ENCODE measurements around the gene AMMECR1L.
A peak's percentile ranks its signal among the peaks of the same experiment; 100 is the strongest.
"Not testable (repeated sequence)": the region's sequence is repeated elsewhere in the genome, so short reads cannot be mapped to it uniquely, and the experiment has no call there.

The AMMECR1L gene

DNA sequence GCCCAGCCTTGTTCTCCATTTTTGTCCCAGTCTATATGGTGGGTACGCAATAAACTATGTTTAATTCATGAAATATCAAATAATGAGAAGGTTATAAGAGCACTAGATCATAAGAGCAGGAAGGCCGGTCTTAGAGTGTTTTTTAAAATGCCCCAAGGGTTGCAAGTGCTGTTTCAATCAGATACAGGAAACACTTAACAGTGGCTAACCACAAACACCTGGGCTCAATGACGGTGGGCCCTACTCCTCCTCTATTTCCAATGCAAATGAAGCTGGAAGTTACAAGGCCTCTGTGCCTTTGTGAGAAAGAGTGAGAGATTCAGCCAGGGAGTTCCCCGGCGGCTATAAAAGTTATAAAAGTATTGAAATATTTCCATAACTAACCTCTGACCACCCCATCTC is 55.9 kb downstream of the AMMECR1L start:
- TF ChIP-seq L3MBTL2 (conservative IDR thresholded peaks at IDR 0.05) (no peak), CTBP1 (IDR thresholded peaks at IDR 0.05; ENCODE audit: borderline replicate concordance) (no peak), FOXK2 (IDR thresholded peaks at IDR 0.05) (no peak), TARDBP (IDR thresholded peaks at IDR 0.05) (no peak), ARNT (IDR thresholded peaks at IDR 0.05) (no peak), FOXA1 (IDR thresholded peaks at IDR 0.05) (no peak), LEF1 (IDR thresholded peaks at IDR 0.05; ENCODE audit: borderline replicate concordance) (no peak), BHLHE40 (IDR thresholded peaks at IDR 0.05; ENCODE audit: borderline replicate concordance) (no peak), SUZ12 (IDR thresholded peaks at IDR 0.05) (no peak), SP1 (IDR thresholded peaks at IDR 0.05) (no peak), ELF4 (IDR thresholded peaks at IDR 0.05) (no peak)
- ChIA-PET CTCF (no interaction called here), POLR2A (no interaction called here)
- DNase-seq (ENCODE audit: extremely low spot score), result no peak

DNA sequence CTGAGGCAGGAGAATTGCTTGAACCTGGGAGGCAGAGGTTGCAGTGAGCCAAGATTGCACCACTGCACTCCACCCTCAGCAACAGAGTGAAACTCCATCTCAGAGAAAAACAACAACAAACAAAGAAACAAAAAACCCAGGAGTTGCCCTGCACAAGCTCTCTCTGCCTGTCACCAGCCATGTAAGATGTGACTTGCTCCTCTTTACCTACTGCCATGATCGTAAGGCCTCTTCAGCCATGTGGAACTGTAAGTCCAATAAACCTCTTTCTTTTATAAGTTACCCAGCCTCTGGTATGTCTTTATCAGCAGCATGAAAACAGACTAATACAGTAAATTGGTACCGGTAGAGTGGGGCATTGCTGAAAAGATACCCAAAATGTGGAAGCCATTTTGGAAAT is 59.0 kb downstream of the AMMECR1L start:
- DNase-seq (ENCODE audit: extremely low spot score); POLR2A ChIA-PET; CTCF ChIA-PET: not testable (repeated sequence)

DNA sequence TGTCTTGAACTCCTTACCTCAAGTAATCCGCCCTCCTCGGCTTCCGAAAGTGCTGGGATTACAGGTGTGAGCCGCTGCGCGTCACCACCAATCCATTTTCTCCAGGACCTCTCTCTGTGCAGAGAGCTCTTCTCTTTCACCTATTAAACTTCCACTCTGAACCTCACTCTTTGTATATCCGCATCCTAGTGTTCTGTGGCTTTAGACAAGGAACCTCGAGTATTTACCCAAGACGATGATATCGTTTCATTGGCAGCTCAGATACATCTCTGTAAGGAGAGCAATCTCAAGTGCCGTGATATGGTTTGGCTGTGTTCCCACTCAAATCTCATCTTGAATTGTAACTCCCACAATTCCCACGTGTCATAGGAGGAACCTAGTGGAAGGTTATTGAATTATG is 59.7 kb downstream of the AMMECR1L start:
- TF ChIP-seq FOXM1 (IDR thresholded peaks at IDR 0.05; ENCODE audit: borderline replicate concordance) (no peak), ZNF384 (IDR thresholded peaks at IDR 0.05) (no peak)
- DNase-seq (ENCODE audit: extremely low spot score), result no peak
- CTCF ChIA-PET, result no interaction called here
- POLR2A ChIA-PET, result no interaction called here

DNA sequence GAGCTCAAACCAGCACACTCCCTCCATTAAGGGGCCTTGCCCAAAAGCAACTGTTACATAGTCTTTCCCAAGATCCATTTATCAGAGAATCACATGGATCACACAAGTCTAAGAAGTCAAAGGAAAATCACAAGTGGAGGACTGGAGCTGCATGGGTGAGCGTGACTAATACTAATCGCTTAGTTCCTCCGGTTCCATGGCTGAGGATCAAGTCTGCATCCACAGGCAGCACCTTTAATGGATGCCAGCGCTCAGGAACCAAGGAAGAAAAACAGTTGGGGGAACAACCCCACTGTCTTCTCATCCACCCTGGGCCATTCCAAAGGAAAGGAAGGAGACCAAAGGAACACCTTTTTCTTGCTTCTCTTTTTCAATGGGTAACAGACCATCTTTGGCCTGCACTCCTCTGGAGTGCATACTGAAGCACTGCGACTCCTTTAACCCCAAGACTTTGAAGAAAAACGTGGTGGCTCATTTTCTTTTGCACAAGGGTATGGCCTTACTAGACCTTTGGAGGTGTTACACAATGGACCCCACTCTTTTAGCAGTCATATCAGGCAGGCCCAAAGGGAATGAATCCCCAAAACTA is 65.6 kb downstream of the AMMECR1L start:
- ChIA-PET POLR2A (no interaction called here), CTCF (no interaction called here)
- no peak for TF ChIP-seq CTBP1 (IDR thresholded peaks at IDR 0.05; ENCODE audit: borderline replicate concordance)
- TF ChIP-seq LEF1 (IDR thresholded peaks at IDR 0.05; ENCODE audit: borderline replicate concordance), result no peak
- no peak for TF ChIP-seq ARNT (IDR thresholded peaks at IDR 0.05)
- no peak for TF ChIP-seq ELF4 (IDR thresholded peaks at IDR 0.05)
- TF ChIP-seq SP1 (IDR thresholded peaks at IDR 0.05), result no peak
- TF ChIP-seq BHLHE40 (IDR thresholded peaks at IDR 0.05; ENCODE audit: borderline replicate concordance), result no peak
- TF ChIP-seq FOXM1 (IDR thresholded peaks at IDR 0.05; ENCODE audit: borderline replicate concordance), result no peak
- no peak for TF ChIP-seq L3MBTL2 (conservative IDR thresholded peaks at IDR 0.05)
- no peak for TF ChIP-seq SUZ12 (IDR thresholded peaks at IDR 0.05)
- TF ChIP-seq FOXK2 (IDR thresholded peaks at IDR 0.05), result no peak
- peak; percentile 26 for DNase-seq (ENCODE audit: extremely low spot score)

DNA sequence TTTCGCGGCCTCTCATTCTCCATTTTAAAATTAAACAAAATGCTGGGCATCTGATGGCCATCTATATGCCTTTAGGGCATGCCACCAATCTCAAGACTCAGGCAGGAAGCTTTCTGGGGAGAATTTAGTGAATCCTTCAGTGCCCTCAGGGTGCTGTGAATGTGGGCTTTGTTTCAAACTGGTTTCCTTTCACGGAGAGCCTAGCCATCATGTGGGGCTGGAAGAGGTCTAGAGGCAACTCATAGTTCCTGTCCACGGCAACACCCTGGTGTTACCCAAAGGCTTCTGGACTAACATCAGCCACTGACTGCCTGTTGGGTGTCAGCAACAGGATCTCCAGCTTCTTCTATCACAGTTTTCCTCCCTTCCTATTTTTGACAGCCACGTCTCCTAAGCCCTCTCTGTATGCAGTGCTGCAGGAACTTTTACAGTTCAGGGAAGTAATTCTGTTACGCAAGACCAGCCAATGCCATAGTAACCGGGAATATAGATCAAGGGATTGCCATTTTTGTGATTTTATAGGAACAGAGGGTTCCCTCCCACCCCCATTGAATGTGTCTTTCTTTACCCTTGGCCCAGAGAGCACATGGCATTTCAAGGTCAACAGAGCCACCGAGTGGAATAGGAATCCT is 66.8 kb downstream of the AMMECR1L start:
- TF ChIP-seq CTBP1 (IDR thresholded peaks at IDR 0.05; ENCODE audit: borderline replicate concordance) (no peak), BHLHE40 (IDR thresholded peaks at IDR 0.05; ENCODE audit: borderline replicate concordance) (no peak), FOXM1 (IDR thresholded peaks at IDR 0.05; ENCODE audit: borderline replicate concordance) (no peak), FOXK2 (IDR thresholded peaks at IDR 0.05) (no peak), ELF4 (IDR thresholded peaks at IDR 0.05) (no peak), ZNF384 (IDR thresholded peaks at IDR 0.05) (no peak), L3MBTL2 (conservative IDR thresholded peaks at IDR 0.05) (no peak), SP1 (IDR thresholded peaks at IDR 0.05) (no peak), FOXA1 (IDR thresholded peaks at IDR 0.05) (no peak), TARDBP (IDR thresholded peaks at IDR 0.05) (no peak), SUZ12 (IDR thresholded peaks at IDR 0.05) (no peak), NFRKB (IDR thresholded peaks at IDR 0.05) (no peak), HDGF (IDR thresholded peaks at IDR 0.05; ENCODE audit: borderline replicate concordance) (no peak), LEF1 (IDR thresholded peaks at IDR 0.05; ENCODE audit: borderline replicate concordance) (no peak), ARNT (IDR thresholded peaks at IDR 0.05) (no peak)
- TF ChIP-seq, protein P1, sequence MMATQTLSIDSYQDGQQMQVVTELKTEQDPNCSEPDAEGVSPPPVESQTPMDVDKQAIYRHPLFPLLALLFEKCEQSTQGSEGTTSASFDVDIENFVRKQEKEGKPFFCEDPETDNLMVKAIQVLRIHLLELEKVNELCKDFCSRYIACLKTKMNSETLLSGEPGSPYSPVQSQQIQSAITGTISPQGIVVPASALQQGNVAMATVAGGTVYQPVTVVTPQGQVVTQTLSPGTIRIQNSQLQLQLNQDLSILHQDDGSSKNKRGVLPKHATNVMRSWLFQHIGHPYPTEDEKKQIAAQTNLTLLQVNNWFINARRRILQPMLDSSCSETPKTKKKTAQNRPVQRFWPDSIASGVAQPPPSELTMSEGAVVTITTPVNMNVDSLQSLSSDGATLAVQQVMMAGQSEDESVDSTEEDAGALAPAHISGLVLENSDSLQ (IDR thresholded peaks at IDR 0.05), result no peak
- DNase-seq (ENCODE audit: extremely low spot score), result no peak
- ChIA-PET CTCF (no interaction called here), POLR2A (no interaction called here)

DNA sequence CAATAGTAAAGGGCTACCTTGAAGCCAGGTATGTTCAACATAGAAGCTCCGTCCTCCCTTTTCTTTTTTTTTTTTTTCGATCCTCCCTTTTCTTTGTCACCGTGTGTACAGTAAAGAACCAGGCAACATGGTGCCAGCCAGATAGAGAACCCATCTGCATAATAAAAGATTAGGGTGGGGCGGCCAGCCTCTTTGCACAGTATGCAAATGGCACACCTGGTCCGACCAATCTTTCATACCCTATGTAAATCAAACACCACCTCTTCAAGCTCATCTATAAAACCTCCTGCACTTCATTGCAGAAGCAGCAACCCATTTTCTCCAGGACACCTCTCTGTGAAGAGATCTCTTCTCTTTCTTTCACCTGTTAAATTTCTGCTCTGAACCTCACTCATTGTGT is 67.5 kb downstream of the AMMECR1L start:
- CTCF ChIA-PET, result no interaction called here
- TF ChIP-seq FOXM1 (IDR thresholded peaks at IDR 0.05; ENCODE audit: borderline replicate concordance), result no peak
- no peak for TF ChIP-seq SP1 (IDR thresholded peaks at IDR 0.05)
- no peak for TF ChIP-seq HDGF (IDR thresholded peaks at IDR 0.05; ENCODE audit: borderline replicate concordance)
- no peak for TF ChIP-seq FOXA1 (IDR thresholded peaks at IDR 0.05)
- TF ChIP-seq ZNF384 (IDR thresholded peaks at IDR 0.05), result no peak
- no peak for TF ChIP-seq L3MBTL2 (conservative IDR thresholded peaks at IDR 0.05)
- TF ChIP-seq CTBP1 (IDR thresholded peaks at IDR 0.05; ENCODE audit: borderline replicate concordance), result no peak
- TF ChIP-seq NFRKB (IDR thresholded peaks at IDR 0.05), result no peak
- TF ChIP-seq BHLHE40 (IDR thresholded peaks at IDR 0.05; ENCODE audit: borderline replicate concordance), result no peak
- no peak for DNase-seq (ENCODE audit: extremely low spot score)
- POLR2A ChIA-PET, result interaction anchor here (0.7 kb wide), 1 partner anchor 10 kb away, joined by 3 read pairs; no protein-coding TSS in a partner anchor

DNA sequence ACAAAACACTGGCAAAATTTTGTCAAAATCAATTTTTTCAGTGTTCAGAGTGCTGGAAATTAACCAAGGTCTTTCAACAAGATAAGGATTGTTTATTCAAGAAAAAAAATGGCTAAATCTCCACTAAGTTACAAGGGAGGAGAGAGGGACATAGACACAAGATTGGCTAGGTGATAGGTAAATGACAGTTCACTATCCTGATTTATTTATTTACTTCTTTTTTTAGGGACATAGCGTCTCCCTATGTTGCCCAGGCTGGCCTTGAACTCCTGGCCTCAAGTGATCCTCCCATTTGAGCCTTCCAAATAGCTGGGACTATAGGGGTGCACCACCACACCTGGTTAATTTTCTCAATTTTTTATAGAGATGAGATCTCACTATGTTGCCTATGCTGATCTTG is 71.1 kb downstream of the AMMECR1L start:
- DNase-seq (ENCODE audit: extremely low spot score), result no peak
- no peak for TF ChIP-seq ELF4 (IDR thresholded peaks at IDR 0.05)
- no peak for TF ChIP-seq FOXA1 (IDR thresholded peaks at IDR 0.05)
- no peak for TF ChIP-seq FOXM1 (IDR thresholded peaks at IDR 0.05; ENCODE audit: borderline replicate concordance)
- ChIA-PET POLR2A (no interaction called here), CTCF (no interaction called here)

DNA sequence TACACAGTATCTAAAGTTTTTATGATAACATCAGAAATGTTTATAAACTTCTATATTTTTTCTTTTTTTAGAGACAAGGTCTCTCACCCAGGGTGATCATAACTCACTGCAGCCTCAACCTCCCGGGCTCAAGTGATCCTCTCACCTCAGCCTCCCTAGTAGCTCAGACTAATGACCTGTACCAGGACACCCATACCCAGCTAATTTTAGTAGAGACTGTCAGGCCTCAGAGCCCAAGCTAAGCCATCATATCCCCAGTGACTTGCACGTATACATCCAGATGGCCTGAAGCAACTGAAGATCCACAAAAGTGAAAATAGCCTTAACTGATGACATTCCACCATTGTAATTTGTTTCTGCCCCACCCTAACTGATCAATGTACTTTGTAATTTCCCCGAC is 73.3 kb downstream of the AMMECR1L start:
- POLR2A ChIA-PET, result interaction anchor here (0.5 to 1.8 kb wide), 4 partner anchors 10 to 70 kb away, joined by 3 to 5 read pairs (median 3); no protein-coding TSS in a partner anchor

More for the DNA sequence above, 73.3 kb downstream of the AMMECR1L start:
- CTCF ChIA-PET; DNase-seq (ENCODE audit: extremely low spot score): not testable (repeated sequence)

Measured in HEK293T (cell line).